Adrenal gland (tissue), 12 donors: ENCODE data around the gene SZT2. TPM values are rescaled to one million over a fixed set of nuclear protein-coding genes. Genes with fewer than 3 reads are reported as not detected.

Experiments
- DNase-seq, 7 donors: peaks; one replicate each; pipeline ENCODE4 v3.0.0-alpha.2; 2019 to 2020
- H3K27ac ChIP-seq, 5 donors: fragments of 200-600 bp; sonication (generic) in 4 of 5; 1 replicate in 3 of 5; 2 replicates in 2 of 5; pipeline versions ENCODE4 v1.5.1 to v1.8.0; 2016 to 2020; ENCODE audit warnings: mild to moderate bottlenecking in 1 of 5
- H3K27me3 ChIP-seq: fragments of 200-600 bp; 2 replicates; pipeline ENCODE4 v1.8.0; 2021
- H3K36me3 ChIP-seq, 2 donors: fragments of 200-600 bp; replicated peaks in 1 of 2; 1 replicate in 1 of 2; 2 replicates in 1 of 2; pipeline versions ENCODE4 v1.5.1 to v1.8.0; 2018 to 2022
- H3K4me1 ChIP-seq, 2 donors: fragments of 200-600 bp; replicated peaks in 1 of 2; 1 replicate in 1 of 2; 2 replicates in 1 of 2; pipeline versions ENCODE4 v1.5.1 to v1.8.0; 2018 to 2021
- H3K4me3 ChIP-seq, 4 donors: fragments of 200-600 bp; sonication (generic) in 3 of 4; one replicate each; pipeline ENCODE4 v1.5.1; 2016 to 2018
- H3K9me3 ChIP-seq, 3 donors: fragments of 200-600 bp; sonication (generic) in 1 of 3; replicated peaks in 1 of 3; 1 replicate in 2 of 3; 2 replicates in 1 of 3; pipeline versions ENCODE4 v1.5.1 to v1.8.0; 2016 to 2021
- POLR2A ChIP-seq, 2 donors: fragments of 450-650 bp; IDR thresholded peaks; one replicate each; pipeline ENCODE4 v1.6.1; 2017; ENCODE audit warnings: antibody characterized with exemption in 2 of 2, mild to moderate bottlenecking in 2 of 2, moderate library complexity in 1 of 2
- WGBS, 4 donors: extraction: QIAGEN DNeasy Blood & Tissue Kit in 2 of 4; methylation state at CpG; one replicate each; pipeline versions ENCODE4 v1.1.5 to v1.1.7; 2013 to 2017; 5-methylcytosine and 5-hydroxymethylcytosine counted together
- intact Hi-C, 2 donors: fragments of 100-400 bp; cut with DNase I; formaldehyde crosslinking; loops; one replicate each; pipeline versions ENCODE4 v1.14.1 to v1.15.0; 2022 to 2023
- polyA plus RNA-seq, 3 donors: library from polyadenylated mRNA; stranded (reverse); fragments of 200-250 nt in 2 of 3; fragments of 350-450 nt in 1 of 3; fragmentation: Illumina TruSeq in 1 of 3; extraction: RNeasy Lipid Tissue Mini Kit (QIAGEN cat#74804) in 1 of 3; gene quantifications; one replicate each; pipeline ENCODE4 v1.2.3, GENCODE V29; 2013 to 2014
- total RNA-seq, 9 donors: library from RNA; depleted of rRNA in 4 of 9; stranded (reverse); fragments of >200 nt in 4 of 9; fragments of 120-200 nt in 1 of 9; fragmentation: NEBNext Ultra II Directional in 1 of 9; extraction: Animal tissue kit (Norgen Biotek cat#: 25700) in 1 of 9; gene quantifications; one replicate each; pipeline versions ENCODE4 v1.1.0 to v1.2.4, GENCODE V29; 2013 to 2023
- TF ChIP-seq, protein P1 (sequence below), 6 experiments: fragments of 450-650 bp in 4 of 6; fragments of 200-600 bp in 2 of 6; sonication (generic) in 1 of 6; IDR thresholded peaks; 1 replicate in 5 of 6; 2 replicates in 1 of 6; pipeline versions ENCODE4 v1.5.1 to v1.8.0; 2016 to 2021; ENCODE audit warnings: antibody characterized with exemption in 6 of 6, mild to moderate bottlenecking in 2 of 6, moderate library complexity in 1 of 6
- donor health status: healthy with polysubstance abuse.
- donor health status: Bipolar disorder and iron deficiency.
- donor health status: DM: yes; HTN: yes; CAD: no.
- donor health status: DM: no; HTN: no; CAD: no.
- donor health status: DM: no; HTN: no; CAD: no.
- donor health status: DM: yes; HTN: yes; CAD: no.

The SZT2 gene
- total and polyA plus RNA-seq, 12 donors = 12.2 to 106 (median 34.7) TPM

- H3K4me1 ChIP-seq = no peaks in the 10 kb centered on the region
- H3K9me3 ChIP-seq = no peaks in the 10 kb centered on the region
- H3K27me3 ChIP-seq = no peaks in the 10 kb centered on the region
- no peak overlapping the region for H3K27ac ChIP-seq
- intact Hi-C loops = no loop called here
- no peak for DNase-seq
- WGBS, 4 donors = 88 to 91% (median 90%) methylated on average over 12 of the region's 12 CpGs
- TF ChIP-seq POLR2A (IDR thresholded peaks at IDR 0.05) = no peak
- TF ChIP-seq, protein P1, sequence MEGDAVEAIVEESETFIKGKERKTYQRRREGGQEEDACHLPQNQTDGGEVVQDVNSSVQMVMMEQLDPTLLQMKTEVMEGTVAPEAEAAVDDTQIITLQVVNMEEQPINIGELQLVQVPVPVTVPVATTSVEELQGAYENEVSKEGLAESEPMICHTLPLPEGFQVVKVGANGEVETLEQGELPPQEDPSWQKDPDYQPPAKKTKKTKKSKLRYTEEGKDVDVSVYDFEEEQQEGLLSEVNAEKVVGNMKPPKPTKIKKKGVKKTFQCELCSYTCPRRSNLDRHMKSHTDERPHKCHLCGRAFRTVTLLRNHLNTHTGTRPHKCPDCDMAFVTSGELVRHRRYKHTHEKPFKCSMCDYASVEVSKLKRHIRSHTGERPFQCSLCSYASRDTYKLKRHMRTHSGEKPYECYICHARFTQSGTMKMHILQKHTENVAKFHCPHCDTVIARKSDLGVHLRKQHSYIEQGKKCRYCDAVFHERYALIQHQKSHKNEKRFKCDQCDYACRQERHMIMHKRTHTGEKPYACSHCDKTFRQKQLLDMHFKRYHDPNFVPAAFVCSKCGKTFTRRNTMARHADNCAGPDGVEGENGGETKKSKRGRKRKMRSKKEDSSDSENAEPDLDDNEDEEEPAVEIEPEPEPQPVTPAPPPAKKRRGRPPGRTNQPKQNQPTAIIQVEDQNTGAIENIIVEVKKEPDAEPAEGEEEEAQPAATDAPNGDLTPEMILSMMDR (IDR thresholded peaks at IDR 0.05) = no peak
- H3K36me3 ChIP-seq = peaks cover 0 to 88% of the 10 kb centered on the region in 2 donors
- H3K4me3 ChIP-seq = no peak overlapping the region
These were observed 32.5 kb downstream of the SZT2 start for GRCh38 chr1:43421976-43422750.

DNA sequence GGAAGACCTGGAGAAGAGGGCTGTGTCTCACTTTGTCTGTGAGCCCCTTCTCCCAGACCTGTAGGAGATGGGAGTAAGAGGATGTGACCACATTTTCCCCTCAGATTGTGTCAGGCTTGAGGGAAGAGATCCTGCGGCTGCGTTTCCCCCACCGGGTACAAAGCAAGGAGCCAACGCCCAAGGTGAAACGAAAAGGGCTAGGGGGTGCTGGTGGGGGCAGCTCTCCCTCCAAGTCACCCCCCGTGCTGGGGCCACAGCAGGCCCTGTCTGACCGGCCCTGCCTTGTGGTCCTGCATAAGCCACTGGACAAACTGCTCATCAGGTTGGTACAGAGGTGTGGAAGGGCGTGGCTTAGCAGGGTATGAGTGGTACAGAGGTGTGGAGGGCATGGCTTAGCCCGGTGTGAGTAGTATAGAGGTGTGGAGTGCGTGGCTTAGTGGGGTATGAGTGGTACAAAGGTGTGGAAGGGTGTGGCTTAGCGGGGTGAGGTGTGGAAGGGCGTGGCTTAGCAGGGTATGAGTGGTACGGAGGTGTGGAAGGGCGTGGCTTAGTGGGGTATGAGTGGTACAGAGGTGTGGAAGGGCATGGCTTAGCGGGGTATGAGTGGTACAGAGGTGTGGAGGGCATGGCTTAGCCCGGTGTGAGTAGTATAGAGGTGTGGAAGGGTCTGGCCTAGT, 33.4 kb downstream of the SZT2 start:
- Histone ChIP-seq H3K9me3 (no peaks in the 10 kb centered on the region), H3K4me1 (no peaks in the 10 kb centered on the region), H3K4me3 (no peak overlapping the region), H3K36me3 (peaks cover 0 to 92% of the 10 kb centered on the region in 2 donors), H3K27me3 (no peaks in the 10 kb centered on the region), H3K27ac (no peak overlapping the region)
- no peak for DNase-seq
- no peak for TF ChIP-seq POLR2A (IDR thresholded peaks at IDR 0.05)
- TF ChIP-seq, protein P1 (IDR thresholded peaks at IDR 0.05) = no peak
- intact Hi-C loops = no loop called here
- 92 to 97% (median 93%) methylated on average over 16 of the region's 16 CpGs for WGBS, 4 donors

DNA sequence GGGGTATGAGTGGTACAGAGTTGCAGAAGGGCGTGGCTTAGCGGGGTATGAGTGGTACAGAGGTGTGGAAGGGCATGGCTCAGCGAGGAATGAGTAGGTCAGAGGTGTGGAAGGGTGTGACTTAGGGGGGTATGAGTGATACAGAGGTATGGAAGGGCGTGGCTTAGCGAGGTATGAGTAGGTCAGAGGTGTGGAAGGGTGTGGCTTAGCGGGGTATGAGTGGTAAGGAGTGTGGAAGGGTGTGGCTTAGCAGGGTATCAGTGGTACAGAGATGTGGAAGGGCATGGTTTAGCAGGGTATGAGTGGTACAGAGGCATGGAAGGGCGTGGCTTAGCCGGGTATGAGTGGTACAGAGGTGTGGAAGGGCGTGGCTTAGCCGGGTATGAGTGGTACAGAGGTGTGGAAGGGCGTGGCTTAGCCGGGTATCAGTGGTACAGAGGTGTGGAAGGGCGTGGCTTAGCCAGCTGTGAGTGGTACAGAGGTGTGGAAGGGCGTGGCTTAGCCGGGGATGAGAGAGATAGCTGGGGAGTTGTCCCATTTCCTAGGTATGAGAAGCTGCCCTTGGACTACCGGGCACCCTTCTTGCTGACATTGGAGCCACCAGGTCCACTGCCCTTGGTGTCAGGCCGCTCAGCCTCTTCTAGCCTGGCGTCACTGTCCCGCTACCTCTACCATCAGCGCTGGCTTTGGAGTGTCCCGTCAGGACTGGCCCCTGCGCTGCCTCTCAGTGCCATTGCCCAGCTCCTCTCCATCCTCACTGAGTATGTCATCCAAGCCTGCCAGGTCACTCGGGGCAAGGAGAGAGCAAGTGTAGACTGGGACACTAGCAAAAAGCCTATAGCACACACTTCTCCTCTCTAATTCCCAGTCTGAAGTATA, 34.2 kb downstream of the SZT2 start:
- TF ChIP-seq, protein P1 (IDR thresholded peaks at IDR 0.05) = no peak
- TF ChIP-seq POLR2A (IDR thresholded peaks at IDR 0.05) = no peak
- H3K36me3 ChIP-seq = peaks cover 0 to 92% of the 10 kb centered on the region in 2 donors
- intact Hi-C loops = no loop called here
- H3K27me3 ChIP-seq = no peaks in the 10 kb centered on the region
- H3K4me1 ChIP-seq = no peaks in the 10 kb centered on the region
- no peaks in the 10 kb centered on the region for H3K9me3 ChIP-seq
- H3K27ac ChIP-seq = no peak overlapping the region
- DNase-seq = no peak
- WGBS, 4 donors = 91 to 93% (median 92%) methylated on average over 23 of the region's 23 CpGs
- no peak overlapping the region for H3K4me3 ChIP-seq

GRCh38 chr1:43425045-43425444, 35.3 kb downstream of the SZT2 start:
- intact Hi-C loops = no loop called here
- TF ChIP-seq, protein P1 (IDR thresholded peaks at IDR 0.05) = no peak
- no peak for TF ChIP-seq POLR2A (IDR thresholded peaks at IDR 0.05)
- H3K36me3 ChIP-seq = peaks cover 0 to 92% of the 10 kb centered on the region in 2 donors
- H3K4me1 ChIP-seq = no peaks in the 10 kb centered on the region
- no peaks in the 10 kb centered on the region for H3K27me3 ChIP-seq
- H3K4me3 ChIP-seq = no peak overlapping the region
- H3K9me3 ChIP-seq = no peaks in the 10 kb centered on the region
- no peak for DNase-seq
- 50 to 89% (median 67%) methylated on average over 1 to 4 of the region's 4 CpGs for WGBS, 4 donors
- H3K27ac ChIP-seq = no peak overlapping the region
